HG03354 (cell line): ENCODE results near the gene NRDE2.
A peak's percentile ranks its signal among the peaks of the same experiment; 100 is the strongest.

Source experiments
- ATAC-seq: cut with Tn5 transposase; IDR thresholded peaks from one replicate; pipeline ENCODE4 v1.9.1; 2021; ENCODE audit warnings: mild to moderate bottlenecking; ENCODE audit not compliant: unreplicated experiment, poor library complexity, severe bottlenecking

Gene NRDE2

GRCh38 chr14:90331497-90332270, at the start of gene NRDE2:
TSS of gene NRDE2 (minus strand) at chr14:90331941. CDS start at chr14:90331904, 37 bp downstream.
- ATAC-seq: peak; percentile 96

GRCh38 chr14:90381011-90381786, 49.5 kb upstream of the NRDE2 start:
- no peak for ATAC-seq

GRCh38 chr14:90379106-90379505, 47.4 kb upstream of the NRDE2 start:
- ATAC-seq: no peak

- no peak for ATAC-seq
These were observed 46.5 kb upstream of the NRDE2 start for GRCh38 chr14:90378249-90378648.

- ATAC-seq: no peak
These were observed 44.2 kb upstream of the NRDE2 start for GRCh38 chr14:90375934-90376333.

GRCh38 chr14:90374813-90375212, 43.1 kb upstream of the NRDE2 start:
- ATAC-seq: no peak

- ATAC-seq: no peak
These were observed 42.1 kb upstream of the NRDE2 start for GRCh38 chr14:90373887-90374286.

- ATAC-seq: no peak
These were observed 37.4 kb upstream of the NRDE2 start for GRCh38 chr14:90368946-90369721.

GRCh38 chr14:90362558-90362896, 30.8 kb upstream of the NRDE2 start:
- ATAC-seq: no peak

GRCh38 chr14:90361865-90362557, 30.3 kb upstream of the NRDE2 start:
- ATAC-seq: no peak

- no peak for ATAC-seq
These were observed 26.6 kb upstream of the NRDE2 start for GRCh38 chr14:90358359-90358758.

GRCh38 chr14:90356925-90357324, 25.2 kb upstream of the NRDE2 start:
- ATAC-seq: no peak

GRCh38 chr14:90355540-90356518, 24.1 kb upstream of the NRDE2 start:
- no peak for ATAC-seq

GRCh38 chr14:90354551-90355298, 23.0 kb upstream of the NRDE2 start:
- no peak for ATAC-seq

GRCh38 chr14:90349739-90350138, 18.0 kb upstream of the NRDE2 start:
- no peak for ATAC-seq

- ATAC-seq: no peak
These were observed 16.5 kb upstream of the NRDE2 start for GRCh38 chr14:90348270-90348669.

GRCh38 chr14:90345239-90345557, 13.5 kb upstream of the NRDE2 start:
- ATAC-seq: no peak
